IMR-90 (cell line): Measurements from ENCODE around the gene PHF21B. TPM values are rescaled to one million over a fixed set of nuclear protein-coding genes. Genes with fewer than 3 reads are reported as not detected.

ENCODE experiments used
- ATAC-seq: fragments of 200-7000 bp; cut with Tn5 transposase; 2 replicates; pipeline ENCODE4 v1.9.1; 2020; ENCODE audit warnings: low read depth, mild to moderate bottlenecking, moderate library complexity
- BruUV-seq: library from RNA; stranded (reverse); fragments of 400-500 nt; replicated peaks from 2 replicates; lab custom pipeline; 2021; lab: Mats Ljungman, UMichigan
- CTCF ChIA-PET: fragments of 300-600 bp; formaldehyde crosslinking; extraction: SDS; loops from one replicate; lab custom pipeline; 2021; ENCODE audit warnings: antibody characterized with exemption; lab: Yijun Ruan, JAX
- POLR2A ChIA-PET: fragments of 300-600 bp; sonication (Branson Sonifier 250); formaldehyde crosslinking; loops from one replicate; lab custom pipeline; 2022; ENCODE audit warnings: antibody characterized with exemption; ENCODE audit not compliant: unreplicated experiment; lab: Charles Lee
- DNase-seq: peaks from one replicate; pipeline ENCODE4 v3.0.0; 2013
- H2AFZ ChIP-seq: replicated peaks from 2 replicates; pipeline ENCODE3; 2013; ENCODE audit warnings: low read length, mild to moderate bottlenecking; ENCODE audit not compliant: poor library complexity
- H2AK5ac ChIP-seq: 2 replicates; pipeline ENCODE4 v1.6.1; 2013; ENCODE audit warnings: low read depth, low read length, inconsistent platforms
- H2AK9ac ChIP-seq: replicated peaks from 2 replicates; pipeline ENCODE3; 2013; ENCODE audit warnings: mild to moderate bottlenecking, low read depth, low read length, moderate library complexity; ENCODE audit not compliant: poor library complexity
- H2BK120ac ChIP-seq: 2 replicates; pipeline ENCODE4 v1.6.1; 2013; ENCODE audit warnings: low read depth, low read length, inconsistent platforms
- H2BK15ac ChIP-seq: 3 replicates; pipeline ENCODE4 v1.6.1; 2013; ENCODE audit warnings: low read depth, low read length, inconsistent platforms
- H2BK20ac ChIP-seq: 2 replicates; pipeline ENCODE4 v1.6.1; 2013; ENCODE audit warnings: low read depth, mild to moderate bottlenecking, inconsistent platforms, low read length, moderate library complexity
- H2BK5ac ChIP-seq: 2 replicates; pipeline ENCODE4 v1.6.1; 2013; ENCODE audit warnings: mild to moderate bottlenecking, low read depth, low read length, inconsistent platforms; ENCODE audit not compliant: poor library complexity, severe bottlenecking
- H3K14ac ChIP-seq: replicated peaks from 2 replicates; pipeline ENCODE4 v1.6.1; 2013; ENCODE audit warnings: low read depth, low read length, inconsistent platforms
- H3K18ac ChIP-seq: 2 replicates; pipeline ENCODE4 v1.6.1; 2013; ENCODE audit warnings: low read depth, low read length, control low read depth
- H3K23ac ChIP-seq: 2 replicates; pipeline ENCODE4 v1.6.1; 2013; ENCODE audit warnings: low read depth, low read length, inconsistent platforms
- H3K27ac ChIP-seq: 2 replicates; pipeline ENCODE4 v1.5.1; 2013; ENCODE audit warnings: mild to moderate bottlenecking, control low read depth, low read length; ENCODE audit not compliant: insufficient read depth
- H3K27me3 ChIP-seq: 2 replicates; pipeline ENCODE4 v1.6.1; 2013; ENCODE audit warnings: low read length; ENCODE audit not compliant: control insufficient read depth, insufficient read depth
- H3K36me3 ChIP-seq: 2 replicates; pipeline ENCODE4 v1.6.1; 2013; ENCODE audit warnings: low read length, mixed read lengths; ENCODE audit not compliant: control insufficient read depth, insufficient read depth
- H3K4ac ChIP-seq: 2 replicates; pipeline ENCODE4 v1.6.1; 2013; ENCODE audit warnings: low read depth, low read length, inconsistent platforms
- H3K4me1 ChIP-seq: 2 replicates; pipeline ENCODE4 v1.6.1; 2013; ENCODE audit warnings: low read length, mixed read lengths; ENCODE audit not compliant: control insufficient read depth, insufficient read depth
- H3K4me2 ChIP-seq: 2 replicates; pipeline ENCODE4 v1.6.1; 2013; ENCODE audit warnings: low read depth, mild to moderate bottlenecking, control low read depth, low read length, moderate library complexity
- H3K4me3 ChIP-seq: 2 replicates; pipeline ENCODE4 v1.5.1; 2013; ENCODE audit warnings: low read depth, mild to moderate bottlenecking, control low read depth, low read length, moderate library complexity; ENCODE audit not compliant: insufficient read depth
- H3K56ac ChIP-seq: 2 replicates; pipeline ENCODE4 v1.6.1; 2013; ENCODE audit warnings: low read length, inconsistent platforms; ENCODE audit not compliant: insufficient read depth; ENCODE audit errors: extremely low read depth
- H3K79me1 ChIP-seq, 2 experiments: 2 replicates each; pipeline ENCODE4 v1.6.1; 2013; ENCODE audit warnings: low read length in 2 of 2, inconsistent platforms in 1 of 2, low read depth in 1 of 2
- H3K9ac ChIP-seq: 2 replicates; pipeline ENCODE4 v1.6.1; 2013; ENCODE audit warnings: low read depth, low read length, control low read depth
- H3K9me1 ChIP-seq: 2 replicates; pipeline ENCODE4 v1.6.1; 2013; ENCODE audit warnings: low read length, inconsistent platforms; ENCODE audit not compliant: insufficient read depth
- H3K9me3 ChIP-seq: 2 replicates; pipeline ENCODE4 v1.6.1; 2013; ENCODE audit warnings: low read length; ENCODE audit not compliant: control insufficient read depth, insufficient read depth
- H4K20me1 ChIP-seq: 2 replicates; pipeline ENCODE4 v1.6.1; 2013; ENCODE audit warnings: low read length, inconsistent platforms; ENCODE audit not compliant: insufficient read depth
- H4K5ac ChIP-seq: 2 replicates; pipeline ENCODE4 v1.6.1; 2013; ENCODE audit warnings: mild to moderate bottlenecking, low read depth, low read length, control low read depth
- H4K8ac ChIP-seq, 2 experiments: 2 replicates each; pipeline ENCODE4 v1.6.1; 2013; ENCODE audit warnings: low read depth in 2 of 2, low read length in 2 of 2, control low read depth in 1 of 2, inconsistent platforms in 1 of 2
- H4K91ac ChIP-seq: 2 replicates; pipeline ENCODE4 v1.6.1; 2013; ENCODE audit warnings: low read depth, low read length, inconsistent platforms; ENCODE audit not compliant: insufficient read depth
- BHLHE40 ChIP-seq: fragments of 150-350 bp; IDR thresholded peaks from 2 replicates; pipeline ENCODE4 v1.6.1; 2016; ENCODE audit warnings: mild to moderate bottlenecking, low read depth, low read length
- FOS ChIP-seq: fragments of 150-350 bp; IDR thresholded peaks from 2 replicates; pipeline ENCODE4 v1.6.1; 2016; ENCODE audit warnings: low read depth, low read length
- MAFK ChIP-seq: IDR thresholded peaks from 2 replicates; pipeline ENCODE4 v1.6.1; 2012; ENCODE audit warnings: low read depth, low read length, improper control_type of control experiment
- RFX5 ChIP-seq: IDR thresholded peaks from 2 replicates; pipeline ENCODE4 v1.8.0; 2012; ENCODE audit warnings: low read depth, mild to moderate bottlenecking, low read length, moderate library complexity
- WGBS, 2 experiments: methylation state at CpG; one replicate each; pipeline versions ENCODE4 v1.1.5 to v1.1.7; 2013; ENCODE audit warnings: missing lambda C conversion rate in 2 of 2; ENCODE audit not compliant: insufficient read length in 1 of 2; ENCODE audit errors: extremely low coverage in 2 of 2; 5-methylcytosine and 5-hydroxymethylcytosine counted together
- dilution Hi-C: fragments of 300-500 bp; cut with HindIII; formaldehyde crosslinking; loops from one replicate; pipeline ENCODE4 v1.14.3; 2018; ENCODE audit warnings: low sequenced_read_pairs; ENCODE audit not compliant: unreplicated experiment
- in situ Hi-C: fragments of 300-500 bp; cut with MboI; formaldehyde crosslinking; loops from 3 replicates; pipeline ENCODE4 v1.14.3; 2019; ENCODE audit warnings: low sequenced_read_pairs, inconsistent platforms, mixed read lengths
- intact Hi-C: fragments of 100-400 bp; cut with micrococcal nuclease; formaldehyde crosslinking; loops from 2 replicates; pipeline ENCODE4 v1.10.0; 2022
- polyA plus RNA-seq, 3 experiments: library from polyadenylated mRNA; depleted of rRNA; stranded (reverse); fragments of >200 nt; gene quantifications; 2 replicates each; pipeline ENCODE4 v1.2.3, GENCODE V29; 2012; ENCODE audit warnings: low replicate concordance in 1 of 3
- total RNA-seq: library from RNA; depleted of rRNA; stranded (reverse); fragments of >200 nt; gene quantifications from 2 replicates; pipeline ENCODE4 v1.2.3, GENCODE V29; 2012
- TF ChIP-seq, protein P1 (sequence below): conservative IDR thresholded peaks from 2 replicates; pipeline ENCODE4 v1.5.1; 2012; ENCODE audit warnings: mild to moderate bottlenecking, low read depth, low read length, improper control_type of control experiment
- TF ChIP-seq, protein P2 (sequence below): fragments of 150-350 bp; IDR thresholded peaks from 2 replicates; pipeline ENCODE4 v1.6.1; 2016; ENCODE audit warnings: low read depth, mild to moderate bottlenecking, low read length, moderate library complexity, borderline replicate concordance

Gene PHF21B
- total and polyA plus RNA-seq, 2 of the 4 experiments (the other 2 are of a cell fraction) = 0.02 TPM; not detected in 1

DNA sequence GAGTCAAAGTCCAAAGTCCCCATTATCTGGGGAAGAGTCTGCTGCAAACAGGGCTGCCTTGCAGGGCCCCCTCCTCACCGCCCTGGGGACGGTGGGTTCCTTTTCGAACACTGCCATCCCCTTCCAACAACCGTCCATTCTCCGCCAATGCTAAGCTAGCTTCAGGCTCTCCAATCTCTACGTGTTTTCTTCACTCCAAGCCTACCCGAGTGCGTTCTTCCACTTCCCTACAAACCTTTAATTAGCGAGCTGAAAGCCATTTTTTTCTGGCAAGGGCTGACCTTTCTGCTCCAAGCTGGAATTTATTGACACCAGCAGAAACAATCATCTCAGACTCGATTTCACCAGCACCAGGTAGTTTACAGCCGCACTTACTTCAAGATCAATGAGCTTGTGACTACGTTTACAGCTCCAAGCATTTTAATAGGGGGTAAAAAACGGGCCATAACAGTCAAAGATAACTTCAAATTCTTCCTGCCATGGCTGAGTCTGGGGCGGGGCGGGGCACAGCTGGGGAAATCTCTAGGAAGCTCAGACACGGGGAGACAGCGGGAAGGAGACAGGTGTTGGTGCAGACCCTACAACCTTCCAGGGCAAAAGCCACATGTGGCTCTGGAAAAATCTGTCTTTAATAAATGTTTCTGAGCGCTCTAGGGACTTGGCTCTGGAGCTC is 82.2 kb downstream of the PHF21B start:
- H2BK15ac ChIP-seq = no peak overlapping the region
- H2BK120ac ChIP-seq = no peak overlapping the region
- intact Hi-C loops = no loop called here
- no peaks in the 10 kb centered on the region for H3K4me1 ChIP-seq
- DNase-seq (no peak), ATAC-seq (no peak)
- peaks cover 12% of the 10 kb centered on the region; the same call in 1 of the 2 replicates for H3K27me3 ChIP-seq
- dilution Hi-C loops = no loop called here
- H3K18ac ChIP-seq = no peak overlapping the region
- no peak overlapping the region for H2AK9ac ChIP-seq
- in situ Hi-C loops = no loop called here
- H3K36me3 ChIP-seq = no peaks in the 10 kb centered on the region
- no peak overlapping the region for H4K5ac ChIP-seq
- H2AFZ ChIP-seq = no peak overlapping the region
- H3K14ac ChIP-seq = no peak overlapping the region
- no TSS peak for BruUV-seq
- no peak overlapping the region for H3K27ac ChIP-seq
- no peak for TF ChIP-seq MAFK
- TF ChIP-seq FOS = no peak
- TF ChIP-seq, protein P1, sequence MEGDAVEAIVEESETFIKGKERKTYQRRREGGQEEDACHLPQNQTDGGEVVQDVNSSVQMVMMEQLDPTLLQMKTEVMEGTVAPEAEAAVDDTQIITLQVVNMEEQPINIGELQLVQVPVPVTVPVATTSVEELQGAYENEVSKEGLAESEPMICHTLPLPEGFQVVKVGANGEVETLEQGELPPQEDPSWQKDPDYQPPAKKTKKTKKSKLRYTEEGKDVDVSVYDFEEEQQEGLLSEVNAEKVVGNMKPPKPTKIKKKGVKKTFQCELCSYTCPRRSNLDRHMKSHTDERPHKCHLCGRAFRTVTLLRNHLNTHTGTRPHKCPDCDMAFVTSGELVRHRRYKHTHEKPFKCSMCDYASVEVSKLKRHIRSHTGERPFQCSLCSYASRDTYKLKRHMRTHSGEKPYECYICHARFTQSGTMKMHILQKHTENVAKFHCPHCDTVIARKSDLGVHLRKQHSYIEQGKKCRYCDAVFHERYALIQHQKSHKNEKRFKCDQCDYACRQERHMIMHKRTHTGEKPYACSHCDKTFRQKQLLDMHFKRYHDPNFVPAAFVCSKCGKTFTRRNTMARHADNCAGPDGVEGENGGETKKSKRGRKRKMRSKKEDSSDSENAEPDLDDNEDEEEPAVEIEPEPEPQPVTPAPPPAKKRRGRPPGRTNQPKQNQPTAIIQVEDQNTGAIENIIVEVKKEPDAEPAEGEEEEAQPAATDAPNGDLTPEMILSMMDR = no peak
- no peak for TF ChIP-seq RFX5
- no peak for TF ChIP-seq BHLHE40
- TF ChIP-seq, protein P2, sequence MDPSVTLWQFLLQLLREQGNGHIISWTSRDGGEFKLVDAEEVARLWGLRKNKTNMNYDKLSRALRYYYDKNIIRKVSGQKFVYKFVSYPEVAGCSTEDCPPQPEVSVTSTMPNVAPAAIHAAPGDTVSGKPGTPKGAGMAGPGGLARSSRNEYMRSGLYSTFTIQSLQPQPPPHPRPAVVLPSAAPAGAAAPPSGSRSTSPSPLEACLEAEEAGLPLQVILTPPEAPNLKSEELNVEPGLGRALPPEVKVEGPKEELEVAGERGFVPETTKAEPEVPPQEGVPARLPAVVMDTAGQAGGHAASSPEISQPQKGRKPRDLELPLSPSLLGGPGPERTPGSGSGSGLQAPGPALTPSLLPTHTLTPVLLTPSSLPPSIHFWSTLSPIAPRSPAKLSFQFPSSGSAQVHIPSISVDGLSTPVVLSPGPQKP = no peak
- no peak overlapping the region for H3K4me3 ChIP-seq
- H3K56ac ChIP-seq = no peak overlapping the region
- no peak overlapping the region for H2BK20ac ChIP-seq
- no peak overlapping the region for H2AK5ac ChIP-seq
- no peak overlapping the region for H3K4ac ChIP-seq
- no peaks in the 10 kb centered on the region for H3K9me3 ChIP-seq
- no peak overlapping the region for H3K4me2 ChIP-seq
- H3K23ac ChIP-seq = no peak overlapping the region
- POLR2A ChIA-PET = no interaction called here
- no peak overlapping the region for H4K91ac ChIP-seq
- H4K20me1 ChIP-seq = no peaks in the 10 kb centered on the region
- no peaks in the 10 kb centered on the region for H3K79me1 ChIP-seq
- WGBS, 2 experiments = 64% methylated on average over 7 of the region's 18 CpGs; no CpG with 5 or more reads in 1 of the 2 experiments
- no peak overlapping the region for H2BK5ac ChIP-seq
- H3K9ac ChIP-seq = no peak overlapping the region
- no peak overlapping the region for H4K8ac ChIP-seq
- H3K9me1 ChIP-seq = no peaks in the 10 kb centered on the region
- CTCF ChIA-PET = no interaction called here
